ENCODE data around the gene TNFSF13B.
"Not testable (repeated sequence)": the region's sequence is repeated elsewhere in the genome, so short reads cannot be mapped to it uniquely, and the experiment has no call there.

TNFSF13B gene, protein sequence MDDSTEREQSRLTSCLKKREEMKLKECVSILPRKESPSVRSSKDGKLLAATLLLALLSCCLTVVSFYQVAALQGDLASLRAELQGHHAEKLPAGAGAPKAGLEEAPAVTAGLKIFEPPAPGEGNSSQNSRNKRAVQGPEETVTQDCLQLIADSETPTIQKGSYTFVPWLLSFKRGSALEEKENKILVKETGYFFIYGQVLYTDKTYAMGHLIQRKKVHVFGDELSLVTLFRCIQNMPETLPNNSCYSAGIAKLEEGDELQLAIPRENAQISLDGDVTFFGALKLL

DNA sequence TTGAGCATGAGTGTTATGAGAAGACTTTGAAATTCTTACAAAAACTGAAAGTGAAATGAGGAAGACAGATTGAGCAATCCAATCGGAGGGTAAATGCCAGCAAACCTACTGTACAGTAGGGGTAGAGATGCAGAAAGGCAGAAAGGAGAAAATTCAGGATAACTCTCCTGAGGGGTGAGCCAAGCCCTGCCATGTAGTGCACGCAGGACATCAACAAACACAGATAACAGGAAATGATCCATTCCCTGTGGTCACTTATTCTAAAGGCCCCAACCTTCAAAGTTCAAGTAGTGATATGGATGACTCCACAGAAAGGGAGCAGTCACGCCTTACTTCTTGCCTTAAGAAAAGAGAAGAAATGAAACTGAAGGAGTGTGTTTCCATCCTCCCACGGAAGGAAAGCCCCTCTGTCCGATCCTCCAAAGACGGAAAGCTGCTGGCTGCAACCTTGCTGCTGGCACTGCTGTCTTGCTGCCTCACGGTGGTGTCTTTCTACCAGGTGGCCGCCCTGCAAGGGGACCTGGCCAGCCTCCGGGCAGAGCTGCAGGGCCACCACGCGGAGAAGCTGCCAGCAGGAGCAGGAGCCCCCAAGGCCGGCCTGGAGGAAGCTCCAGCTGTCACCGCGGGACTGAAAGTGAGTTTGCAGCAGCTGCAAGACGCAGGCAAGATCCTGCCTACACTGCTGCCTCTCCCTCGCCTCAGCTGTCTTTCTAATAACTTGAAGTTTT, at the start of gene TNFSF13B:
TNFSF13B (plus strand) TSS at position 118 of the 728 bp plus-strand sequence; CDS start at position 296, 178 bp downstream.
- DNase-seq (ENCODE audit: low read depth in 2 of 2): no peak

DNA sequence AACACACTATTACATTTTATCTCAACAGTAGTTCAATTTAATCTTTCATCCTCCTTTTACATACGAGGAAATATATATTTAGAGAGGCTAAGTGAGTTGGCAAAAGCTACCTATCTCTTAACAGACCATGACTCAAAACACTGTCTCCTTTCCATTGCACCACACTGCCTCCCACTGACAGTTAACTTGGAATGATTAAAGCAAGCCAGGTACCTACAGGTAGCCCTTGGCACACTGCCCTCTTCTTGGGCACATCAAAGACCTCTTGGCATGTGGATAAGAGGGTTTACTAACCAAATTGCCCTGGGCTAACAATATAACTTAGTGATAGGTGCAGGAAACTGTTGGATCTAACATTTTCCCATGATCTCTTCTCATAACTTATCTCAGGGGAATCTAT, 49.5 kb upstream of the TNFSF13B start:
- DNase-seq (ENCODE audit: low read depth in 2 of 2): no peak

DNA sequence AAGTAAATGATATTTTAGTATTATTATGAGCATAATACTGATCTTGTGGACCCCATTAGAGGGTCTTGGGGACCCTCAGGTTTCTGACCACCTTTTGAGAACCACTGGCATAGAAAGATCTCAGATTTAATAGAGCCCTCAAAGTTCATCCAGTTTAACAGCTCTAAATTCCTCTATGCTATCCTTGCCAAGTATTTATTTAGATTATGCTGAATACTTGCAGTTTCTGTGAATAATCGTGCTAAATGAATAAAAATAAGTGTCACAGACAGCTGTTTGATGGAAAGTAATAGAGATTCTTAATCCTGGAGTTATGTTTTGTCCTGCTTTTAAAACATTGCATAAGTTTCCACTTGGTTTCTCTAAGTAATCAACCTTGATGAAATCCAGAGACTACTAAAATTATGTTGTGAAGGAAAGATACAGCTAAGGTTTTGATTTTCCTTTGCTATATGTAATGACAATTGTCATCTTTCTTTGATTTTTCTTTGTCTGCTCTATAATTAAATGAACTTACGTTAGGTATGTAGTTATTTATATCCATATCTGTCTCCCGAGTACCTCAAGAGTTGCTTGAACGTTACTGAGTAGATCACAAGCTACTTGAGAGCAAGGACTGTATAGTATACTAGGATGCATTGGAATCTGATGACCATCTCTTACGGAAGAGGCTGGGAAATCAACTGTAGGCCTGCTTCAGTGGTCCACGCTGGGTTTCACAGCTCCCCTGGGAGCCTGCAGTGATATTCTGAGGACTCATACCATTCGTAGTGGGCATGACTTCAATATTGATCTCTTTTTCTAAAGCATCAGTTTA, 45.6 kb upstream of the TNFSF13B start:
- no peak for DNase-seq (ENCODE audit: low read depth in 2 of 2)

DNA sequence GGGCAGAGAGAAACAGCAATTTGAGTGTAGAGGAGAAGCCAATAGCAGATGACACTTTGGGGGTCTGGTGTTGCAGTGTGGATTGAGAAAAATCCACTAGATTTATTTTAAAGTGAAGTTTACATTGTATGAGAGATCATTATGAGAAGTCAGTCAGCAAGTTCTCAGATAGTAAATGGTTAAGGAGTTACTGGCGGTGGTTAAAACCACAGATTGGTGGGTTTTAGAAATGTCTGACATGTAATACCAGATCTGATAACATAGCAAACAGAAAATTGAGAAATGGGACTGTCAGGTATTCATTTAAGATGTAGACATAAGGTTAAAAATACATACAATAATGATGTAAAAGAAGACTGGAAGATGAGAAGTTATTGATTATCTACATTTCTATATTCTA, 44.1 kb upstream of the TNFSF13B start:
- DNase-seq (ENCODE audit: low read depth in 2 of 2): no peak

DNA sequence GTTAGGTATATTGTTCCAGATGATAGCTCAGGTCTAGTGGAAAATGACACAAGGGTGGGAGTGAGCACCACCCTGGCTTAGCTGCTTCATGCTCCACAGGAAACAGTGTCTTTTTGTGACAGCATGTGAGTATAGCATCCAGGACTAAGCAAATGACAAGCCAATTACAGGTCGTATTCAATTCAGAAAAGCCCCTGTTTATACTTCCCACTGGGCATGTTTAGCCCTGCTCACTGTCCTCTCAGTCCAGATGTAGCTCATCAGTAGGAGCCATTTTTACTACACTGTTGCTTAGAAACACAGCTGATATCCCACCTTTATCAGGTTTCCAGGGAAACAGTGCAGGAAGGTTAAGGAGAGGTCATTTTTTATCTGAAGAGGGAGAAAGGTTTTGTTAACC, 43.3 kb upstream of the TNFSF13B start:
- DNase-seq (ENCODE audit: low read depth in 2 of 2): no peak

DNA sequence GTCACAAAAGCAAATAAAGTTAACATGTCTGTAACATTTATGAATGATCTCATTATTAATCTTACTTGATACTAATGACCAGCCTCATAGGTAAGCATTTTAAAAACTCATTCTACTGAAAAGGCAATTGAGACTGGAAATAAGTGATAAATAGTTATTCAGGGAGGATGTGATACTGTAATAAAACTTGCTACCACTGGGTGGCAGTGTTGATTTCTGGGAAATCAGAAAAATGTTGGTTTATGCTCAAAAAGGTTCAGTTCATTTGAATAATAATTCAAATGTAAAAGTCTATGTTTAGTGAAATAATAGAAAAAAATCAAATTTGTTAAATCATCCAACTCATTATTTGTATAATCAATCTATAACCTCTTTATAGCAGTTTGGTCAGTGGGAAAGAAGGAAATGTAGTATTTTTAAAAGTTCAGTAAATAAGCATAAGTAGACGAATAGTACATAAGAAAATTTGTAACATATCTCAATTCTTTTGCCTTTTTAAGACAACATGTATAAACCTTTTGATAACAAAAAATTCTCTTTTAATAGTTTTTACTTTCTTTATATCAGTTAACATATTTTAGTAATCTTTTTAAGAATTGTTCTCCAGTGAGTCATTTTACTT, 41.8 kb upstream of the TNFSF13B start:
- DNase-seq (ENCODE audit: low read depth in 2 of 2): no peak

DNA sequence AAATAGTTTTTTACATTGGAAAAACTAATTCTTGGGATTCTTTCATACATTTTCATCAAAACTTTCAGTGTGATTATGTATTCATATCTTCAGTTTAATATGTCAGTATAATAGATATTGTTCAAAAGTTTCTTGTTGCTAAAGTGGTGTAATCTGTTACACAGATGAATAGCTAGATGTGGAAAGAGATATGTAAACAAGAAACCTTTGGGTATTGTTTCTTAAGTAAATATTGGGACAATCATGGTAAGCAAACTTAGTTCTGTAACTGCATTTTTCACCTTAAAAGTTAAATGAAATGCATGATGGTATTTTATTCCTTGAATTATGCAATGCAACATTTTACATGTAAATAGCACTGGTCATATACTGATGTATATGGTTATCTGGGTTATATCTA, 39.1 kb upstream of the TNFSF13B start:
- no peak for DNase-seq (ENCODE audit: low read depth in 2 of 2)

DNA sequence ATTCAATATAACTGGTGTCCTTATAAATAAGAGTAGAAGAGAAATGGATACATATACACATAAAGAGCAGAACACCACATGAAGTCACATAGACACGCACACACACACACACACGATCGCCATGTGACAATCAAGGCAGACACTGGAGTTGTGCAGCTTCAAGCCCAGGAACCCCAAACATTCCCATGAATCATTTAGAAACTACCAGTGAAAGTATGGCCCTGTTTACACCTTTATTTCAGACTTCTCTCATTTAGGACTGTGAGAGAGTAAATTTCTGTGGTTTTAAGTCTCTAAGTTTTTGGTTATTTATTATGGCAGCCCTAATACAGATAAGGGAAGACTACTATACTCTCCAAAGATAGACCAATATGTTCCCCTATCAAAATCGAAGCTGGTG, 20.4 kb upstream of the TNFSF13B start:
- no peak for DNase-seq (ENCODE audit: low read depth in 2 of 2)

DNA sequence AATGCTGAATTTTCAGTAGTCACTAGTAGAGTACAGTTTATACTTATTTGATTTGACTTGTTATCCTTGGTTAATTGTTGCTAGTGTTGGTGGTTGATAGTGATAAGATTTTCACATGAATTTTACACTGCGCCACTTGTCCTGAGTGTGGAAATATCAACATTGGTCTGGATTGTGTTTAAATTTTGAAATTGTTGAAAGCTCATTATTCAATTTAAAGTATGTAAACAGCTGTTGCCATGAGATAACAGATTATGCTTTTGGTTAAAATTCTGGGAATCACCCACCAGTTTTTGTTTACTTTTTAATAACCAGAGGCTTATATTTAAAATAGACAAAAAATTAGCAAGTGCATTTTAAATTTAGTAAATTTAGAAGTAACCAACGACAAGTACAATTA, 12.3 kb upstream of the TNFSF13B start:
- no peak for DNase-seq (ENCODE audit: low read depth in 2 of 2)

DNA sequence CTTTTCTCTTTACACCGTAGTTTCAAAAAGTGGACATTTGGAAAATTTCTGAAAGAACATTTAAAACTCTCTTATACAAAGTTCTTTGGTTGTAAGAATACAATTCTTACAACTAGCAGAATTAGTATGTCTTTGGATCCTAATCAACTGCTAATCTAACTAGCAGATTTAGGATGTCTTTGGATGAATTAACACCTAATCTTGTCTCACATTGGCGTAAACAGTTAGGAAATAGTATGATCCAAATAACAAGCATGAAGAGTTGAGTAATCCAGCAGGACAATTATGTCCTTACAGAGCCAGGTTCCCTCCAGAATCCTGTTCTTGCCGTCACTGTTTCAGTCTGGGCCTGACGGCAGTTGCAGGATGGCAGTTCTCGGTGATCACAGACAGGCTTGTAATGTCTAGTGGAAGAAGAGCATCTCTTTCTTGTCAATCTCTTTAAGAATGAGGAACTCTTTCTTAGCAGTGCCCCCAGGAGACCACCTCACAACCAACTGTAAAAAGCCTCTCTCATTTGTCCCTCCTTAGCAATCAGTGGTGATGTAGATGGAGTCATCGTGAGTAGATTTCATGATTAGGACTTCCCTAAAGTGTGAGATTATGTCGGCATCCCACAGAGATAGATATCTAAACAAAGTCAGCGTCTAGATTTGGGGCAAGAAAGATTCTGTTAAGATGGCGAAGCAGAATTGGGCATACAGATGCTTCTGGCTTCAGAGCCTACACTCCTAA, 5.7 kb upstream of the TNFSF13B start:
- DNase-seq (ENCODE audit: low read depth in 2 of 2): no peak

DNA sequence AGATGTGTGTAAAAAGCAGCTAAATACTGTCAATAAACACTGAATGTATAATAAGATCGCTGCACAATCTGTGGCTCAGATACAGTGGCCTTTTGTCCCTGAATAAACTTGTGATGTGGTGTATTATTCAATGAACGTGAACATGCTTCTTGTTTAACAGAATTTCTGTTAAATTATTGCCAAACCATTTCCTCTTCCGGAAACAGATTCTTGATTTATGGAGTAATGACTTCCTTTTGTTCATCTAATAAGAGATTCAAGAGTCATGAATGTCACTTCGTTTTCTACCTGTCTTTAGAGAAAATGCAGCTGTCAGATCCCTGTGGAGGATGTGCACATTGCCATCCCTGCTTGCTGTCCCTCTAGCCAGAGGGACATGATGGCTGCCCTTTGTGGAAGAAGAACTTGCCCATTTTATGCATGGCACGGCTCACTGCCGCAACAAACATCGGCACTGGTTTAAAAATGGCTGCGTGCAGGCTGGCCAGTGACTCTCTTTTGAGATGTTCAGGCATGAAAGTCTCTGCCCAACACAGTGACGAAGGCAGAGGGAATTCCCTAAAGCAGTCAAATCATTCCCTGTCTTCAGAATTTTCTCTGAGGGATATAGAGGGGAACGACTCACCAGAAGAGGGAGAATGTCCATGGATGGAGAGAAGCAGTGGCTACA, 3.1 kb upstream of the TNFSF13B start:
- DNase-seq (ENCODE audit: low read depth in 2 of 2): no peak

DNA sequence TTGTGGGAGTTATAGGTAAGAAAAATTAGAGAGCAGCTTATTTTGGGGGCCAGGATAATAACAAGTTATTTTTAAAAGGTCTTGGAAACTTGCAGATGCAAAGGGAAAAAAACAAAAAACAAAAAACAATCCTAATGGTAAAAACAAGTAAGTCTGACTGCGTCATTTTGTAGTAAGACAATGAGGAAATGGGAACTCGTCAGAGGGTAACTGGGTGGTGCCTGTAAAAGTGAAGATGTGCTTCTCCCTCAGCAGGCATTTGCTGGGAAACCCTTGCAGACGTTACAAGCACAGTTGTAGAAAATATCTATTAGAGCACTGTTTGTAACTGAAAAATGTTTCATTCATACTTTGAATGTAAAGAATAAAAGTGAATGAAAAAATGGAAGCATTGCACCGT, 2.2 kb upstream of the TNFSF13B start:
- DNase-seq (ENCODE audit: low read depth in 2 of 2): no peak

DNA sequence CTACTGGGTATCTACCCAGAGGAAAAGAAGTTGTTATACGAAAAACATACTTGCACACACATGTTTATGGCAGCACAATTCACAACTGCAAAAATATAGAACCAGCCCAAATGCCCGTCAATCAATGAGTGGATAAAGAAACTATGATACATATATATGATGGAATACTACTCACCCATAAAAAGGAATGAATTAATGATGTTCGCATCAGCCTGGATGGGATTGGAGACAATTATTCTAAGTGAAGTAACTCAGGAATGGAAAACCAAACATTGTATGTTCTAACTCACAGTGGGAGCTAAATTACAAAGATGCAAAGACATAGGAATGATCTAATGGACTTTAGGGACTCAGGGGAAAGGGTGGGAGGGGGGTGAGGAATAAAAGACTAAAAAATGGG, 1.7 kb upstream of the TNFSF13B start:
- DNase-seq (ENCODE audit: low read depth in 2 of 2): not testable (repeated sequence)

DNA sequence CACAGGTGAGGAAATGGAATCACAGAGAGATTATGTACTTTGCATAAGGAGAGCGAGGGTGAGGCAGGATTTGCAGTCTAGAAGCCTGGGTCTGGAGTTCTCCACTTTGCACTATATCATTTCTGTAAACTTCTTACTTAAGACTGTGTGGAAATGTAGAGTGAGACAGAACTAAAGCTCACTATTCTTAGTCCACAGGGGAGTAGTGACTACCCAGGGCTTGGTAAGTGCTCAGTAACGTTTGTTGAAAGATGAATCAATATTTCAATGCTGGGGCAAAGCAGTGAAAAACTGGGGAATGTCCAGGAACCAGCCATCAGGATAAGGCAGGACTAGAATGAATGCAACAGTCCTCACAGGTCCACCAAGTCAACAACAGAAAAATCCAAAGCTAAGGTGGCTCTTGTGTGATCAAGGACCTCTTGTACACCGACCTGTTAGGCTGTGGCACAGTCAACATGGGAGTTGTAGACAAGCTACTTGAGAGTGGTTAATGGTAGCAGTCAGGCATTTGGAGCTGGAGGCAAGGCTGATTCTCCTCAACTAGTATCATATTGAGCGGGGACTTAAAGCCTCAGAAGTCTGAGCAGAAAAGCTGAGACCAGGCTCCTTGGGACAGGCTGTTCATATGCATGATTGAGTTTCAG, 929 bp upstream of the TNFSF13B start:
- no peak for DNase-seq (ENCODE audit: low read depth in 2 of 2)

DNA sequence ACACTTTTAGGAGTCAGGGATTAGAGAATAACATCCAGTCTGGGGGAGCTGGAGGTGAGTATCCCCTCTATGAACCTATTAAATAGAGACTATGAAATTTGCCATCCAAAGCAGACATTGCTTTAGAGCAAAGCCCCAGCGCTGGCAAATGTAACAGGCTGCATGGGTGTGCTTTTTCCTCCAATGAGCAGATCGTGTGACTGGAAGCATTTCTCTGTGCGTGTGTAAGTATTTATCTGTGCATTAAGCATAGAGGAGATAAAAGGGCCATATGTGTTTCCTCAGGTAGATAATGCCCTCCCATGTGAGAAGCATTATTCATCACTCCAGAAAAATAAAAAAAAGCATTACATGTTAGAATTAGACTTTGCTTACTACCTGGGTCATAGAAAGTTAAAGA, 924 bp downstream of the TNFSF13B start:
- DNase-seq (ENCODE audit: low read depth in 2 of 2): no peak

DNA sequence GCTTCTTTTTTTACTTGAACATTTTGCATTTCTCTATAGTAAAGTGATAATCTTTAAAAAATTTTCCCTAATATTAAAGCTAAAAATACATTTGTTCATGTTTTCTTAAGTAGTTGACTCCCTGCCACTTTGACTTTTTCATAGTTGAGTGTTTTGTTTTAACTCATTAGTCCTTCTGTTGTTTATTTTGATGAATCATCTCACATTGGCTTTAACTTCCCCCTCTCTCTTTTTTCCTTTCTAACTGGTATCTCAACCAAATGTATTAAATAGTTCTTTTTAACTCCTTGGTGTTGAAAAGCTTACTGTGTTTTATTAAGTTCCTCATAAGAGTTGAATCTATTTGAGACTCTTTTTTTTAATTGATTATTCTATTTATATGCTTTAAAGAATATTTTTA, 2.8 kb downstream of the TNFSF13B start:
- no peak for DNase-seq (ENCODE audit: low read depth in 2 of 2)

DNA sequence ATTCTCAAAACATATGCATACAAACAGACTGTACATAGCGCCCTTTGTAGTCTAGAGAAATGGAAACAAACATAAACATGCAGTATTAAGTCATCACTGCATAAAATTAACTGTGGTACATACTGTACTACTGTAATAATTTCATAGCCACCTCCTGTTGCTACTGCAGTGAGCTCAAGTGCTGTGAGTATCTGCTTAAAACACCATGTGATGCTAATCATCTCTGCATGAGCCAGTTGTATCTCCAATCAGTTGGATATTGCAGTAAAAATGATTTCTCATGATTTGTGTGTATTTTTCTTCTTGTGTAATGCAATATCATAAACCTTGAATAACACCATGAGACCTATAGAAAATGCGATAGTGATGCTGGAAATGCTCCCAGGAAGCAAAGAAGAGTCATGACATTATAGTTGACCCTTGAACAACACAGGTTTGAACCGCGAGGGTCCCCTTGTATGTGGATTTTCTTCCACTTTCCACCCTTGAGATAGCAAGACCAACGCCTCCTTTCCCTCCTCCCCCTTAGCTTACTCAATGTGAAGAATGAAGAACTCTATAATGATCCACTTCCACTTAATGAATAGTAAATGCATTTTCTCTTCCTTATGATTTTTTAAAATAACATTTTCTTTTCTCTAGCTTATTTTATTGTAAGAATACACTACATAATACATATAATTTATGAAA, 4.1 kb downstream of the TNFSF13B start:
- DNase-seq (ENCODE audit: low read depth in 2 of 2): no peak

DNA sequence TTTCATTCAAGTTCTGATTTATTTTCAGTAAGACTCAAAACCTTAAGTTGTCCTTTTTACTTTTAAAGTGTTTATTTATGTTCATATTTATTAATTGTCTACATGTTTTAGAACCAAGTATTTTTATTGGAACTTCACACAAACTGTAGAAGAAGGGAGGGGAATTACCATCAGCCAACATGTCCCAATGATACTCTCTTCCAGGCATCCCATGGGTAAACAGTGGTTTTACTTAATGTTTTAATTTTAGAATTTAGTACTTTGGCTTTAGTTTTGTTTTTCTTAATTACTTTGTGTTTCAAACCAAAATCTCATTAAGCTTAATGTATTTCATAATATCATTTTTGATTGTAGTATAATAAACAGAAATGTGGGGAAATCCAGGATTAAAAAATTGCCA, 5.2 kb downstream of the TNFSF13B start:
- DNase-seq (ENCODE audit: low read depth in 2 of 2): no peak

DNA sequence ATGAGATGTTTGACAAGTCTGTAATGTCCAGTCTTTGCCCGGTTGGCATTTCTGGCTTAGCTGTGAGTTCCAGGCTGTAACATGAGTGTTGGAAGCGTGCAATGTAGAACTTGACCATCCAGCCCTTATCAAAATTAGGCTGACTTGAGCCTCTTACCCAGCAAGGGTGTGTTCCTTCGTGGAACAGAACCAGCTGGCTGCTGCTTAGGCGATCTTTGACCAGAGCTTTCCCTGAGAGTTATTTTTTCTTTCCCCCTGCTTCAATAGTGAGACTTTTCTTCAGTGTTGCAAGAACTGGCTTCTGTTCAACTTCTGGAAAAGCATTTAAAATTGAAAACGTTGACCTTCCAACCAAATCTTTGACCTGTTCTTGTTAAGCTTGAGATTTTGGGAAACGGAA, 6.5 kb downstream of the TNFSF13B start:
- no peak for DNase-seq (ENCODE audit: low read depth in 2 of 2)

DNA sequence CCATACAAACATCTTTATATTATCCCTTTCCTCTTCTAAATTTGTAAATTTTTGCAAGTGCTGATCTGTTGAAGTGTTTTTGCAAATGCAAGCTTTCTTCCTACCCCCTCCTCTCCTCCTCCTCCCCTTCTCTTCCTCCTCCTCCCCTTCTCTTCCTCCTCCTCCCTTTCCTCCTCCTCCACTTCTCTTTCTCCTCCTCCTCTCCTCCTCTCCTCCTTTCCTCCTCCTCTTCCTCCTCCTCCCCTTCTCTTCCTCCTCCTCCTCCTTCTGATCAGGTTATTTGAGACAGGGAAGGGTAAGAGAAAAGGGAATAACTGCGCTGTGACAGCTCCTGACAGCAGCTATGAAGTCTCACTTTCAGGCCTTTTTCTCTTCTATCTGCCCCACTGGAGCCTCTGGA, 8.9 kb downstream of the TNFSF13B start:
- DNase-seq (ENCODE audit: low read depth in 2 of 2): no peak
